Smooth muscle cell (in vitro differentiated cells): ENCODE results near the gene NDUFS7. TPM values are rescaled to one million over a fixed set of nuclear protein-coding genes. Genes with fewer than 3 reads are reported as not detected.

Experiments
- DNase-seq: peaks from one replicate; lab custom pipeline; 2025; ENCODE audit not compliant: unreplicated experiment; lab: John Stamatoyannopoulos, UW
- H2AFZ ChIP-seq: fragments of 200-600 bp; sonication (generic); 2 replicates; pipeline ENCODE4 v1.6.0; 2016; ENCODE audit warnings: antibody characterized with exemption, low read depth, mild to moderate bottlenecking
- H3F3A ChIP-seq: fragments of 200-600 bp; sonication (generic); 2 replicates; pipeline ENCODE4 v1.6.0; 2017; ENCODE audit warnings: antibody characterized with exemption, low read depth
- H3K27ac ChIP-seq: fragments of 200-600 bp; sonication (generic); 2 replicates; pipeline ENCODE4 v1.5.1; 2016; ENCODE audit warnings: low read depth, mild to moderate bottlenecking
- H3K27me3 ChIP-seq: fragments of 200-600 bp; sonication (generic); 2 replicates; pipeline ENCODE4 v1.6.1; 2016; ENCODE audit warnings: low read depth, mild to moderate bottlenecking
- H3K36me3 ChIP-seq: fragments of 200-600 bp; sonication (generic); 2 replicates; pipeline ENCODE4 v1.5.1; 2016; ENCODE audit warnings: low read depth
- H3K4me1 ChIP-seq: fragments of 200-600 bp; sonication (generic); 2 replicates; pipeline ENCODE4 v1.5.1; 2016; ENCODE audit warnings: low read depth
- H3K4me2 ChIP-seq: fragments of 200-600 bp; sonication (generic); 2 replicates; pipeline ENCODE4 v1.6.0; 2016; ENCODE audit warnings: mild to moderate bottlenecking
- H3K4me3 ChIP-seq: fragments of 200-600 bp; sonication (generic); 2 replicates; pipeline ENCODE4 v1.5.1; 2016; ENCODE audit warnings: mild to moderate bottlenecking
- H3K79me2 ChIP-seq: fragments of 200-600 bp; sonication (generic); 2 replicates; pipeline ENCODE4 v1.6.0; 2016; ENCODE audit warnings: low read depth, mild to moderate bottlenecking
- H3K9ac ChIP-seq: fragments of 200-600 bp; sonication (generic); 2 replicates; pipeline ENCODE4 v1.6.0; 2016; ENCODE audit warnings: low read depth
- H3K9me3 ChIP-seq: fragments of 200-600 bp; sonication (generic); replicated peaks from 2 replicates; pipeline ENCODE4 v1.5.1; 2016; ENCODE audit warnings: low read depth
- H4K20me1 ChIP-seq: fragments of 200-600 bp; sonication (generic); 2 replicates; pipeline ENCODE4 v1.6.0; 2016; ENCODE audit warnings: low read depth
- CTCF ChIP-seq: fragments of 200-600 bp; sonication (generic); IDR thresholded peaks from 2 replicates; pipeline ENCODE4 v1.5.1; 2017; ENCODE audit warnings: borderline replicate concordance, mild to moderate bottlenecking, antibody characterized with exemption; ENCODE audit not compliant: insufficient read depth, poor library complexity, severe bottlenecking
- WGBS: methylation state at CpG from one replicate; pipeline ENCODE4 v1.1.7; 2016; ENCODE audit warnings: low lambda C conversion rate; 5-methylcytosine and 5-hydroxymethylcytosine counted together
- polyA plus RNA-seq: library from polyadenylated mRNA; unstranded; fragments of >200 nt; fragmentation: Nextera tagmentation; extraction: Ambion mirVana; gene quantifications from 2 replicates; pipeline ENCODE4 v1.2.1, GENCODE V29; 2016
- total RNA-seq: library from RNA; depleted of rRNA; stranded (reverse); fragments of >200 nt; gene quantifications from 2 replicates; pipeline ENCODE4 v1.2.3, GENCODE V29; 2014

NDUFS7 gene
- total and polyA plus RNA-seq, 2 experiments from 2014 or later, result 95.8 to 245 TPM

GRCh38 chr19:1410789-1411188 lies 27.1 kb downstream of the NDUFS7 start:
- peak overlapping the region; percentile 95 for H3K4me2 ChIP-seq
- H3K36me3 ChIP-seq, result no peaks in the 10 kb centered on the region
- 94% methylated on average over 9 of the region's 9 CpGs for WGBS
- no peak overlapping the region for H3K4me3 ChIP-seq
- no peaks in the 10 kb centered on the region for H3K9me3 ChIP-seq
- H3K9ac ChIP-seq, result no peak overlapping the region
- peaks cover 72% of the 10 kb centered on the region for H3K79me2 ChIP-seq
- peaks cover 23% of the 10 kb centered on the region for H3F3A ChIP-seq
- no peaks in the 10 kb centered on the region for H3K27me3 ChIP-seq
- peaks cover 69% of the 10 kb centered on the region for H4K20me1 ChIP-seq
- peaks cover 20% of the 10 kb centered on the region for H3K4me1 ChIP-seq
- no peak for DNase-seq
- TF ChIP-seq CTCF, result no peak
- no peak overlapping the region for H3K27ac ChIP-seq
- H2AFZ ChIP-seq, result no peak overlapping the region

DNA sequence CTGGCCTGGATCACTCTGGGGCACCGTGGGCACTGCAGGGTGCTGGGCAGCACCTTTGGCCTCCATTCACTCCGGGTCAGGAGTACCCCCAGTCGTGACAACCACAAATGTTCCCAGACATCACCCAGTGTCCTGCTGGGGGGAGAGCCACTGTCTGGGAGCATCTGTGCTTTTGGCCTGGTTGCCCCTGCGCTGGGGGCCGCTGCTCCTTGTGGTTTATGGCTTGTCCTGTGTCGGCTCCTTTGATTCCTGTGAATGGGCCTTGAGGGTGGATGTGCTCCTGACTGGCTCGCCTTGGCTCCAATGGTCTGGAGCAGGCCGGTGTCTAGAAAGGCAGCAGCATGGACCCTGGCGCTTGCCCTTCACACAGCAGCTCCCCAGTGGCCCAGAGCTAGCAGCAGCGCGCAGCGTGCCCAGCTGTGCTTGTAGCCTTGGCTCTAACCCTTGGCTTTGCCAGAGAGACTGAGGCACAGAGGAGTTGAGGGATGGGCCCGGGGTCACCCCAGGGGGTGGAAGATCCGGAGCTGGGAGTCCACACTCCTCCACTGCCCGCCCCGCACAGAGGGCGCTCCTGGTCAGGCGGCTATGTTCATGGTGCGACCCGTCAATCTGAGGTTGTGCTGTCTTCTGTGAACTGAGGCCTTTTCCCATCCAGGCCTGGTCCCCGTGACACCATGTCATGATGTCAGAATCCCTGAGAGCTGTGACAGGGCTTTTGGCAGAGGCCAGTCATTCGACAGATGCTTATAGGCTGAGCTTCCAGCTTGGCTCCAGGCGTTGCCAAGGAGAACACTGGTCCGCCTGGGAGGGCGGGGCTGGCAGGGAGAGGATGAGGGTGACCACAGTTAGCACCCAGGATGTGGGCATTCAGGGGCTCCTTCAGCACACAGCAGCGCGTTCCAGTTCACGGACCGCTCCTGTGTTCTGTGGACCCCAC lies 27.8 kb downstream of the NDUFS7 start:
- Histone ChIP-seq H2AFZ (no peak overlapping the region), H3K27me3 (no peaks in the 10 kb centered on the region), H3K4me1 (peaks cover 27% of the 10 kb centered on the region), H4K20me1 (peaks cover 76% of the 10 kb centered on the region), H3K4me3 (no peak overlapping the region), H3K36me3 (no peaks in the 10 kb centered on the region), H3K9ac (no peak overlapping the region), H3F3A (peaks cover 23% of the 10 kb centered on the region), H3K9me3 (no peaks in the 10 kb centered on the region), H3K27ac (no peak overlapping the region), H3K79me2 (peaks cover 73% of the 10 kb centered on the region), H3K4me2 (no peak overlapping the region)
- TF ChIP-seq CTCF, result no peak
- no peak for DNase-seq
- 89% methylated on average over 29 of the region's 29 CpGs for WGBS

DNA sequence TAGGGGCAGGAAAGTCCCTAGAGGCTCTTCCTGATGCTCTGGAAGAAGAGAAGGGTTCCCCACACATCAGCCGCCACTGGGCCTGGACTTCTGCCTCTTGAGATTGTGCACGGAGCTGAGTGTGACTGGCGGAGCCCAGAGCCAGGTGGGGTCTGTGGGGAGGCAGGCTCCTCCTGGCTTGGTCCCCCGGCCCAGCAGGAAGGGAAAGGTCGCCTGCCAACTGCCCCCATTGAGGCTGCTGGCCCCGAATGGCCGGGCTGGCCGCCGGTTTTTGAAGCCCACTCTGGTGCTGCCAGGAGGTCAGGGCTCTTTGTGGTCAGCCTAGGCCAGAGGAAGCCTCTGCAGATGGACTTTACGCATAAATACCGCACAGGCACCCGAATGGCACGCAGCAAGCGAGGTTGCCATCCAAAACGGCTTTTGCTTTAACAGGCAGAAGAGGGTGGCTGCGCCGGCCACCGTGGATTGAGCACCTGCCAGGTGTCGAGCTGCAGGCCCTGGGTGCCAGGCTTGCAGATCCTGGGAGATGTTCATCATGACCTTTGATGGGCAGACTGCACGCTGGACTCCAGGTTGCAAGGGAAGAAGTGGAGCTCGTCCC lies 28.7 kb downstream of the NDUFS7 start:
- WGBS, result 95% methylated on average over 21 of the region's 21 CpGs
- TF ChIP-seq CTCF, result no peak
- Histone ChIP-seq H4K20me1 (peaks cover 85% of the 10 kb centered on the region), H2AFZ (no peak overlapping the region), H3K79me2 (peaks cover 82% of the 10 kb centered on the region), H3K4me2 (no peak overlapping the region), H3K9ac (no peak overlapping the region), H3K27ac (no peak overlapping the region), H3K36me3 (no peaks in the 10 kb centered on the region), H3K4me1 (peaks cover 33% of the 10 kb centered on the region), H3K4me3 (no peak overlapping the region), H3K9me3 (no peaks in the 10 kb centered on the region), H3F3A (peaks cover 25% of the 10 kb centered on the region), H3K27me3 (no peaks in the 10 kb centered on the region)
- DNase-seq, result no peak
